Stimulated activated CD8-positive, alpha-beta memory T cell treated with anti-CD3 and anti-CD28 coated beads, Interleukin-4, amount 100 ng/mL, for 1 hour (primary cell): Measurements from ENCODE around the gene HLA-DQB1.
"Not testable (repeated sequence)": the region's sequence is repeated elsewhere in the genome, so short reads cannot be mapped to it uniquely, and the experiment has no call there.

Experiments
- DNase-seq, 2 donors: peaks; one replicate each; pipeline ENCODE4 v3.0.0-alpha.2; 2020; ENCODE audit warnings: low read depth in 2 of 2, low spot score in 1 of 2

Gene HLA-DQB1

DNA sequence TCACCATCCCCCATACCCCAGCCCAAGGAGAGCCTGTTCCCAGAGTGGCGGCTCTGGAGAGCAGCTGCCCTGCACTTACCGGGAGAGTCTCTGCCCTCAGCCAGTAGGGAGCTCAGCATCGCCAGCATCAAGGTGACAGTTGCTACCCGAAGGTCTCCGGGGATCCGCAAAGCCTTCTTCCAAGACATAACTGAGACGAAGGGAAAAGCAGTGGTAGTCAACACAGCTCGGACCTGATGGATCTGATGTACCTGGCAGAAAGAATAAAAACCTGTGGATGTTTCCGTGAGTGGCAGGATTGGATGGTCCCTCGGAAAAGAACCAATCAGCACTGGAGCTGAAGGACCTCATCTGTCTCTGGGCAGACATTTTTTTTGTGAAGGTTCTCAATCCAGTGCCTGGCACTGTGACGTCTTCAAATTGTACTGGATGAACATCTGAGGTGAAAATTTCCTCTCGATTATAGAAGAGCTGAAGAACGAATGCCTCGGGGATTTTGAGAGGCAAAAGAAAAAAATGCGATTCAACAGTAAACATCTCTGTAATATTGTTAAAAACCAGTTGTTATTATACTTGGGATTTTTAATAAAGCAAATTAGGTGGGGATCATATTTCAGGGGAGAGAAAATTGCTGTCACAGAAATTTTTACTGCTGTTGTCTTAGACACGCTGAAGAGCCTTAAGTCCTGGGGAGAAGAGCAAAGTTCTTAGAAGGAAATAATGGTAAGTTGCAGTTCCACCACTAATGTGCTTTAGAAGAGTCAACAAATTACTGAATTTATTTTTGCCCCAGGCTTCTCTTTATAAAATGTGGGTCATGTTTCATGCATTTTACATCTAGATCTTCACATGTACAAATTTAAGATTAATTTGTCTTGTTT, at the start of gene HLA-DQB1:
Gene HLA-DQB1 (minus strand): TSS at position 238 of the 881 bp plus-strand sequence. CDS start 50 bp downstream, at position 188.
- peak in 1 of 2 donors; percentile 16 for DNase-seq

DNA sequence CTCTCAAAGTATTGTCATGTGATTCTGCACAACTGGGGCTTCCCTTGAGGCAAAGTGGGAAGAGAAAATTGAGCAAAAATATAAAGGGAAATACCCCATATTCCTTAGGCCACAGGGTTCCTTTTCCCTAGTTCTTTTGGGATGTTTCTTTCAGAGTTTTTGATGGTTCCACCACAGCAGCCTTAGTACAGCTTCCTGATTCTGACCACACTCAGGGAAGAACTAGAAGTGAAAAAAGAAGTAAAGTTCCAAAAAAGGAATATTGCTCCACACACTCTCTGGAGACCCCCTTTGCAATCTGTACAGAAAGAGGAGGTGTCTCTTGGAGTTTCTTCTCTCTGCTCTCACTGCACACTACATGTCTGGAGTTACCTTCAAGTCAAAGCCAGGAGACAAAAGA, 46.8 kb upstream of the HLA-DQB1 start:
- no peak for DNase-seq

DNA sequence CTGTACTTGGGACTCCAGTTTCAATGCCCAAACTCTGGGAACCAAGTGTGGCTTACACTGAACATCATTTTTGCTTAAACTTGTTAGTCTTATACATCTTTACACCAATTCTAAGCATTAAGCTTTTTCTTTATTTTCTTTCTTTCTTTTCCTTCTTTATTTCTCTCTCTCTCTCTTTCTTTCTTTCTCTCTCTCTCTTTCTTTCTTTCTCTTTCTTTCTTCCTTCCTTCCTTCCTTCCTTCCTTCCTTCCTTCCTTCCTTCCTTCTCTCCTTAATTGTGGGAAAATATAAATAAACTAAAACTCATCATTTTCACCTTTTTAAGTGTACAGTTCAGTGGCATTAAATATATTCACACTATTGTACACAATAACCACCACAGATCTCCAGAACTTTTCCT, 43.2 kb upstream of the HLA-DQB1 start:
- DNase-seq = no peak

DNA sequence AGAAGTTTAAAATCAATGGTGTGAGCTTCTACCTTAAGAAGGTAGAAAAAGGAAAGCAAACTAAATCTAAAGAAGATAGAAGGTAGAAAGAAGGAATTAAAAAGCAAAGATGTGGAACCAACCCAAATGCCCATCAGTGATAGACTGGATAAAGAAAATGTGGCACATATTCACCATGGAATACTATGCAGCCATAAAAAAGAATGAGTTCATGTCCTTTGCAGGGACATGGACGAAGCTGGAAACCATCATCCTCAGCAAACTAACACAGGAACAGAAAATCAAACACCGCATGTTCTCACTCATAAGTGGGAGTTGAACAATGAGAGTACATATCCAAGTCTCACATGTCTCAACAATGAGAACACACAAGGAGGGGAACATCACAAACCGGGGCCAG, 38.7 kb upstream of the HLA-DQB1 start:
- not testable (repeated sequence) for DNase-seq

DNA sequence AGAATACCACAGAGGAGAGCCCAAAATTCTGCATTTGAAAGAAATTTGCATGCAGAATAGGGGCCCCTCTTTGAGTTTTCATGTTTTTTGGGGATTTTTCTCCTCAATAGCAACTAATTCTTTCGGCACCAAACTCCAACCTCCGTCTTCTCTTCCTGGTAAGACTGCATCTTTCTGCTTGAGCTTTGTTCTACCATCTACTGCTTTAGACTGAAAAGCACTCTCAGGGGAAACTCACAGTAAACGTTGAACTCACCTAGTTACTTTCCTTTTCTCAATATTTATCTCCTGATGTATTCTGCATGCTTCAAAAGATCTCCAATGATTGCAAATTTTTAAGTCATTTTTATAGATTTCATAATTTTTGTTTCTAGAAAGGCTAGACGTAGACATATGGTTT, 36.9 kb upstream of the HLA-DQB1 start:
- no peak for DNase-seq

DNA sequence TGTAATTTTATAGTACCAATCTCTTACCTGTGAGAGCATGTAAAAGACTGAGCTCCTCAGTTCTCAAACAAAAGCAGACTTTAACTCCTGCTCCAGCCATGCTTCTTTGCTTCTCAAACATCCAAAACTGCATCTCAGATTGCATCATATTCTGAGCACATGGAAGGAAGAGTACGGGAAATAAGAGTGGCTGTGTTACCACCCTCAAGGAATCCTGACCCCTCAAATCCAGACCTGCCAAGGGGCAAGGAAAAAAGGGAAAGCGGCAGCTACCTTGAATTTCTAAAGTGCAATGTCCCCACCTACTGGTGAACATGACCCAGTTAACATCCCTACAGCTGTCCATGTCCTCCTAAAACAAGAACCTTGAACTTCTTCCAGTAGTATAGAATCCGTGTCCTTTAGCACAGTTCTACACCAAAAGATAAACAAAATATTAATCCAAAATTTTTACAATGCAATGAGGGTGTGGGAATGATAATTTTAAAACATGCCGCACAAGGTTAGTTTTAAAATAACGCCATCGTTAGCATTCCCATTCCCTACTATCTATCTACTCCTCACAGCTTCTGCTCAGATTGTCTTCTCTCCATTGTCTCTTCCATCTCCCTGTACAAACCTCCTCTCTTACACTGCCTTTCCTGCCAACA, 34.1 kb upstream of the HLA-DQB1 start:
- no peak for DNase-seq

DNA sequence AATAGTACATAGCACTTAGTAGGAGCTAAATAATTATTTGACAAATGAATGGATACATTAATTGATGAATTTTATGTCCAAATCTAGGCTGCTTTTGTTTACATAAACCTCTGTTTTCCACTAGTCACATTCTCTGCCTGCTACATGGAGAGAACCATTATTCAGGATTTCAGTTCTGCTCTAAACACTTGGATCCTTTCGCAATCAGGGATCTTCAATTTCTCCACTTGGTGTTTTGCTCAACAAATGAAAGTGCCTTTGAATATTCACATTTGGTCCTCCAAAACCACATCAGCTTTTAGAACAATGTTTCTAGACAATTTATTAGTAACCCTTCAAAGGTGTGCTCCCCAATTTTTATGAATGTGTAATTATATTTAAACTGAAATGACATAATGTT, 30.6 kb upstream of the HLA-DQB1 start:
- DNase-seq = no peak

DNA sequence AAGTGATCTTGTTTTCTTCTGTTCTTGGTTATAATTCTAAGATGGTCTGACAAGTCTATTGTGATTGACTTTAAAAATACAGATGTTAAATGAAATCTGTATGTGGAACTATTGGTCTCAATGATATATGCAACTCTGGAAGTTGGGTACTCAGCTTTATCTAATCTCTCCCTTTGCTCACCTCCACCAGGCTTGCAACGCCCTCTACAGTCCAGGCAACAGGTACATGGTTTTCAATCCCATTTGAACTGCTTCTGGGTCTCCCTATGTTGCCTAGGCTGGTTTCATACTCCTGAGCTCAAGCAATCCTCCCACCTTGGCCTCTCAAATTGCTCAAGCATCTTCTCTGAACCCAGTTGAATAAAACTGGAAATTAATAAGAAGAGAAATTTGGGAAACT, 25.6 kb upstream of the HLA-DQB1 start:
- DNase-seq = no peak

DNA sequence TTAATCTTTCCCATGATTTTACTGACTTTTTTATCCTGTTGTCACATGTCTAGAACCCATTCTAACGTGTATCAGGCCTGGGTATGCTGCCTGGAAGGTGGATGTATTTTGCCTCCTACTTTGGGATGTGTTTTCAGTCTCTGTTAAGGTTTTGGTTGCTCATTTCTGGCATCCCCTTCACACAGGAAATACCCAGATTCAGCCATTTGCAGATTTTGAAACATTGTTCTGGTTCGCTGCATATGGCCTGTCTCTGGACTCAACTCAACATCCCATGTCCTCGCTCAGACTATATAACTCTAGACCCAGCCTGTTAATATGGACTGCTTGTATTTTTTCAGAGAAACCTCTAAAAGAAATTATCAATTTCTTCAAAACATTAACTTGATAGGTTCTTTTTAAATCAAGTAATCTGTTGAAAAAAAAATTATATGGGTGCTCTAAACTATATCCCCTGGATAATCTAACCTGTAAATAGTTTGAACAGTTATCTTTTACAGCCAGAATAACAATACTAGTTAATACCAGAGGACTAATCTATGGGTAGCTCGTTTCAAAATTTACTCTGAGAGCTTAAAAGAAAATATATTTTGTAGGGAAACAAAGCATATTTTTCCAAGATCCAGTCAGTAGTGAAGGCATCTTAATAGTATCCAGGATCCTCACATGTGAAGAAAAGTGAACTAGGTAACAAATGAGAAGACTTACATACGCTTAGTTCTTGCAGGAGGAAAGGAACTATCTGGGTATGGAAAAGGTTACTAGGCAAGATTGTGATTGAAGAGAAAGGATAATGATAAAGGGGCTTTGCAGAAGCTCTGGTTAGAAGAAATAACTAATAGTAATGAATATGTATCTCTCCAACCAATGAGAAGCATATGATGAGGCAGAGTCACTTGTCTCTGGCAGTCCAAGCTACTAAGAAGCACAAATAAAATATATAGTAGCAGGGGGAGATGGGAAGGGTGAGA, 23.4 kb upstream of the HLA-DQB1 start:
- DNase-seq = no peak

DNA sequence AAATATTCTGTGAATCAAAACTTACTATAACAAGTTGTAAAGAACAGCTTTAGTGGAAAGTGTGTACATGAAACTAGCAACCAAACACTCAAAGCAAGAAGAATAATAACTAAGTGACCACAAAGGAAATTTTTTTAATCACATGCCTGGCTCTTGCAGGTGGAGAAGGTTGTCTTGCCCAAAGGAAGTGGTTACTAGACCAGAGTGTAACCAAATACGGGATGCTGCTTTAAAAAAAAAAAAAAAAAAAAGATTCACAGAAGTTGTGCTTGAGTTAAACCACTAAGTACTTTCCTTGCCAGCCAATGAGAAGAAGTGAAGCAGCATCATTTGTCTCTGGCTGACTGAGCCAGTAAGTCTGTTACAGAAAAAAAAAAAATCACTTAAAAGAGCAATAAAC, 19.1 kb upstream of the HLA-DQB1 start:
- DNase-seq = no peak

DNA sequence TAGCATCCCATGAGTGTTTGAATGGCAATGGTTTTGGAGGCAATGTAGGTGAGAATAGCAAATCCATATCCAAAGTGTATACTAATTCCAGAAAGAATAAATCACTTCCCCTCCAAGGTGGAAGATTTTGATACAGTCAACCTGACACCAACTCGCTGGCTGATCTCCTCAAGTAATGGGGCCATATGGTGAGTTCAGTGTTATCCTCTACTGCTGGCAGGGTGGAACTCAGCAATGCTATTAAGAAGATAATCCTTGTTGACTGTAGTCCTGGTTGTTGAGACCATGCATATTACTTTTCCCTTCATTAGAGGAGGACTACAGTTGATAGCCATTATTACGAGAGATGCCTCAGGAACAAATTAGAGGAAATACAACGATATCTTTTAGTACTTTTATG, 17.8 kb upstream of the HLA-DQB1 start:
- no peak for DNase-seq

DNA sequence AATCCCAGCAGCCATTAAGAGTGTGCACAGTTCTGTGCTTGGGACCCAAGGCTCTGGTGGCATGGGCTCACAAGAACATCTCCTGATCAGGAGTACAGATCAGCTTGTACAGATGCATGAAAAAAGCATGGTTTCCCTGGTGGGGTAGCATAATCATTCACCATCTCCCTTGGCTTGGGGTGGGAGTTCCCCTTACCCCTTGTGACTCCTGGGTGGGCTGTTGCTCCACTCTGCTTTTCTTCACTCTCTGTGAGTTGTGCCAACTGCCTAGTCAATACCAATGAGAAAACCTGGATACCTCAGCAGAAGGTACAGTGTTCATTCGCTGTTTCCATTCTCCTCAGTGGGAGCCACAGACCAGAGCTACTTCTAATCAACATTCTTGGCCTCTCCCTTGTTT, 13.6 kb upstream of the HLA-DQB1 start:
- DNase-seq = no peak

DNA sequence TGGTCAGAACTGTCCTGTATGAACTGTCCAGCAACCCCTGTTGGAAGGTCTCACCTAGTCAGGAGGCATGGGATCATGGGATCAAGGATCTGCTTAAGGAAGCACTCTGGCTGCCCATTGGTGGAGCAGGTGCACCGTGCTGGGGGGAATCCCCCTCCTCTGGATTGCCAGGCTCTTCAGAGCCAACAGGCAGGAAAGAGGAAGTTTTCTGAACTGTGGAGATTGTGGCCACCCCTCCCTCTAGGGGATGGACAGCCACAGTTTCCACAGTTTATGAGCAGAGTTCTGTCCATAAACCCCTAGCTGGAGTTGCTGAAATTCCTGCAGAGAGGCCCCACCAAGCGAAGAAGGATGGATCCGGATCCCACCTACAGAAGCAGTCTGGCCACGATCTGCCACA, 13.0 kb upstream of the HLA-DQB1 start:
- DNase-seq = no peak

DNA sequence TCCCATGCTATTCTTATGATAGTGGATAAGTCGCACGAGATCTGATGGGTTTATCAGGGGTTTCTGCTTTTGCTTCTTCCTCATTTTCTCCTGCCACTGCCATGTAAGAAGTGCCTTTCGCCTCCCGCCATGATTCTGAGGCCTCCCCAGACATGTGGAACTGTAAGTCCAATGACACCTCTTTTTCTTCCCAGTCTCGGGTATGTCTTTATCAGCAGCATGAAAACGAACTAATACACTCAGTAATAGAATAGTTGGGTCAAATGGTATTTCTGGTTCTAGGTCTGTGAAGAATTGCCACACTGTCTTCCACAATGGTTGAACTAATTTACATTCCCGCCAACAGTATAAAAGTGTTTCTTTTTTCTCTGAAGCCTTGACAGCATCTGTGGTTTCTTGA, 7.7 kb upstream of the HLA-DQB1 start:
- not testable (repeated sequence) for DNase-seq

DNA sequence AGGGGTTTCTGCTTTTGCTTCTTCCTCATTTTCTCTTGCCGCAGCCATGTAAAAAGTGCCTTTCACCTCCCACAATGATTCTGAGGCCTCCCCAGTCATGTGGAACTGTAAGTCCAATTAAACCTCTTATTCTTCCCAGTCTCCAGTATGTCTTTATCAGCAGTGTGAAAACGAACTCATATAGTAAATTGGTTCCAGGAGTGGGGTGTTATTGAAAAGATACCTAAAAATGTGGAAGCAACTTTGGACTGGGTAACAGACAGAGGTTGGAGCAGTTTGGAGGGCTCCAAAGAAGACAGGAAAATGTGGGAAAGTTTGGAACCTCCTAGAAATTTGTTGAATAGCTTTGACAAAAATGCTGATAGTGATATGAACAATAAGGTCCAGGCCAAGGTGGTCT, 5.5 kb upstream of the HLA-DQB1 start:
- not testable (repeated sequence) for DNase-seq

DNA sequence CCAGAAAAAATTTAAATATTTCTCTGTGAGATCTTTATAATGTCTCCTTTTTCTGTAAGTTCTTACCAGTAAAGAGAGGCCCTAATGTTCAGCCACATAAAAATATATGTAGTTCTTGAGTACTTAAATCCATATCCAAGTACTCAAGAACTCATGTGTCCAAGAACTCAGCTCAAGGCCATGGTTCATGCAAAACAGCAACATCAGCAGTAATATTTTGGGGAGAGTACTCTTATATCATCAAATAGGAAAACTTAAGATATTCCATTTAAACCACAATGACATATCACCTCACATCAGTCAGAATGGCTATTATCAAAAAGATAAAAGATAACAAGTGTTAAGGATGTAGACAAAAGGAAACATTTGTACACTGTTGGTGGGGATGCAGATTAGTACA, 3.4 kb upstream of the HLA-DQB1 start:
- no peak for DNase-seq

DNA sequence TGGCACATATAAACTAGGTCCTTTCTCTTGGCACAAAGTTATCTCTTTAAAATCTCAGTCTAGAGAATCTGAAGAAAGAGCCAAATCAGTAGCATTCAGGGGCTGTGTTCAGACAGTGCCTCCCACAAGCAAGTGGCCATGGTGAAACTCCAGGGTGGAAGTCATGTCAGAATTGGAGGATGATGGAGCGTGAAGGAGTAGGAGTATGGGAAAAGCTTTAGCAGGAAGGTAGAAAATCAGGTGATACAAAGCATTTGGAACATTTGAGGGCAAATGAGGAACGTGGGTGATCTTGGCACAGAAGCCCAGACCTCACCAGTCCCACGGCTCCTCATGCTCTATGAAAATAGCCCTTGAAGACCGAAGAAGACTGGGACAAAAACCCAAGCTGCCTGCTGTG, 2.8 kb upstream of the HLA-DQB1 start:
- DNase-seq = no peak

DNA sequence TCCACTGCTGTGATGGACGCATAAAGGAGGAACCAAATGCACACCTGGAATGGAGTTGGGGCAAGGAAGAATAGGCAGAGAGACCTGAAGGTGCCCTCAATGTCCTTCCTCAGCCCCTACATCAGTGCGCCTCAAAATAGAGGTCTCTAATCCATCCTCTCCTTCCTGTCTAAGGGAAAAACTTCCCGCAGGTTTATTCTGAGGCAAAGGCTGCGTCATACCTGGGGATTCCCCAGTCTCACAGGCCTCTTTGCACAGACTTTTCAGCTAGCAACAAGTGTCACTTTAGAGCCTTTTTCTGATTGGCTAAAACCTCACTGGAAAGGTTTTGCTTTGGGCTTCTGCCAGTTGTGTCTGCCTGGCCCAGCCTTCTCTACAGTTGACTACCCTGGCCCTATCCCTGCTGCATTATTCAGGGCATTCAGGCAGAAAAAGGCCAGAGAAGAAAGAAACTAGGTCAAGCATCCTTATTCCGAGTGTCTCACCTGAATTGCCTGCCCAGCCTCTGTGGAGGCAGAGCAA, 1.8 kb upstream of the HLA-DQB1 start:
- DNase-seq = peak; percentile 13 to 21

DNA sequence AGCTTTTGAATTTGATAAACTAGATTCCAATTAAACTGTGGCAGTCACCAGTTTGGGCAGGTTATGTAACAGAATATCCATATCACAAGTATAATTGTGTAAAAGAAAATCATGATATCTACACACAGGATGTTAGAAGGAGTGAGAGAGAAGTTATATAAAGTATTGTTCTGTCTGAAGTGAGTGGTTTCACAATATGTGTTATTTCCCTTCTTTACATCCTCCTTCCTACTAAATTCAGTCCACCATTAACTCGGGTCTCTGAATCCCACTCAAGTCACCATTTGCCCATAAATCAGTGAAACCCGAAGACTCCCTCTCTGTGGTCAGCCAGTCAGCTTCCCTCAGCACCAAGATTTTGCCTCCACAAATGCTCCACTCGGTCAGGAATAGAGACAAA, 796 bp downstream of the HLA-DQB1 start:
- no peak for DNase-seq

DNA sequence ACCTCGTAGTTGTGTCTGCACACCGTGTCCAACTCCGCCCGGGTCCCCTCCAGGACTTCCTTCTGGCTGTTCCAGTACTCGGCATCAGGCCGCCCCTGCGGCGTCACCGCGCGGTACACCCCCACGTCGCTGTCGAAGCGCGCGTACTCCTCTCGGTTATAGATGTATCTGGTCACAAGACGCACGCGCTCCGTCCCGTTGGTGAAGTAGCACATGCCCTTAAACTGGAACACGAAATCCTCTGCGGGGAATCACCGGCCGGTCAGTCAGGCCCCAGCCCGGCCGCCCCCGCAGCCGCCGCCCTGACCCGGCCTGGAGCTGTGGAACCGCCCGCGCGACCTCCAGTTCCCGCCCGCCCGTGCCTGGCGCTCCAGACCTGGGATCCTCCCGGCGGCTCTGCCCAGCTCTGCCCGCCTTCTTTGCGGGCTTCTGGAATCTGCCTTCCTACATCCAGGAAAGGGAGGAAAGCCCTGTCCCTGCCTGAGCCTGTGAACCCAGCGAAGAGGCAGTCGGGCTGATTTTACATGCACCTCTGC, 1.6 kb downstream of the HLA-DQB1 start:
- no peak for DNase-seq

DNA sequence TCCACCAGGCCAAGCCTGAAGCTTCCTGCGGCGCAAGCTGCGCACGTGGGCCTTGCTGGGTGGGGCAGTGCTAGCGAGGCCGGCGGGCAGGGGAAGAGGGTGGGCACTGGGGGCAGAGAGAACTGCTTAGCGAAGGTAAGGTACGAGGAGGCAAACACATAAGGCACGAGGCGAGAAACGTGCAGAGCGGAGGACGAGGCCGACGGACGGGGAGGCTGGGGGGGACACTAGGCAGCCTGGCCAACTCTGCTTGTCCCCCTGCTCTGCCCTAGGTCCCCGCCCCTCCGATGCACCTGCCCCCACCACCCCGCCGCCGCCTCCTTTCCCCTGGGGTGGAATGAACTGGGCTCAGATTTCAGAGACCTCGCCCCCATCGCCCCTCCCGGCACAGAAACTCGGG, 2.1 kb downstream of the HLA-DQB1 start:
- DNase-seq = no peak
